H9 (cell line): ENCODE results near the gene TTC21B. TPM values are rescaled to one million over a fixed set of nuclear protein-coding genes. Genes with fewer than 3 reads are reported as not detected.

Experiments
- DNase-seq: peaks from one replicate; pipeline ENCODE4 v3.0.0-alpha.2; 2017
- H2AFZ ChIP-seq: one replicate; pipeline ENCODE4 v1.6.1; 2013; ENCODE audit warnings: mild to moderate bottlenecking, low read length, control low read depth, moderate library complexity
- H2AK5ac ChIP-seq: 2 replicates; pipeline ENCODE4 v1.6.1; 2013; ENCODE audit warnings: low read length, control low read depth, mixed read lengths; ENCODE audit not compliant: insufficient read length
- H2BK120ac ChIP-seq: one replicate; pipeline ENCODE4 v1.6.1; 2013; ENCODE audit warnings: low read depth, mild to moderate bottlenecking, low read length, control low read depth, inconsistent platforms; ENCODE audit not compliant: poor library complexity, severe bottlenecking
- H2BK12ac ChIP-seq: 2 replicates; pipeline ENCODE4 v1.6.1; 2013; ENCODE audit warnings: low read length, control low read depth, mixed read lengths, low read depth; ENCODE audit not compliant: insufficient read length
- H2BK15ac ChIP-seq: 2 replicates; pipeline ENCODE4 v1.6.1; 2013; ENCODE audit warnings: low read depth, low read length, control low read depth
- H2BK20ac ChIP-seq: one replicate; pipeline ENCODE4 v1.6.1; 2013; ENCODE audit warnings: low read depth, mild to moderate bottlenecking, low read length, control low read depth, inconsistent platforms; ENCODE audit not compliant: poor library complexity, severe bottlenecking
- H2BK5ac ChIP-seq: 2 replicates; pipeline ENCODE4 v1.6.1; 2013; ENCODE audit warnings: low read length, control low read depth, mixed read lengths; ENCODE audit not compliant: insufficient read length
- H3K14ac ChIP-seq: 2 replicates; pipeline ENCODE4 v1.6.1; 2013; ENCODE audit warnings: low read length, control low read depth; ENCODE audit not compliant: insufficient read depth
- H3K18ac ChIP-seq: 2 replicates; pipeline ENCODE4 v1.6.1; 2013; ENCODE audit warnings: low read depth, mild to moderate bottlenecking, mixed read lengths, low read length, control low read depth; ENCODE audit not compliant: insufficient read length
- H3K23ac ChIP-seq: 2 replicates; pipeline ENCODE4 v1.6.1; 2013; ENCODE audit warnings: low read length, control low read depth, mixed read lengths, low read depth; ENCODE audit not compliant: insufficient read length
- H3K23me2 ChIP-seq: 2 replicates; pipeline ENCODE4 v1.6.1; 2013; ENCODE audit warnings: low read depth, mild to moderate bottlenecking, mixed read lengths, low read length, control low read depth; ENCODE audit not compliant: insufficient read length, poor library complexity, severe bottlenecking
- H3K27ac ChIP-seq: 2 replicates; pipeline ENCODE4 v1.5.1; 2013; ENCODE audit warnings: low read length, control low read depth, mixed read lengths, low read depth; ENCODE audit not compliant: insufficient read length
- H3K27me3 ChIP-seq: 2 replicates; pipeline ENCODE4 v1.6.1; 2013; ENCODE audit warnings: low read length, control low read depth, inconsistent platforms; ENCODE audit not compliant: insufficient read depth
- H3K4ac ChIP-seq: 2 replicates; pipeline ENCODE4 v1.6.1; 2013; ENCODE audit warnings: low read depth, mild to moderate bottlenecking, control low read depth, inconsistent platforms, low read length, moderate library complexity
- H3K4me1 ChIP-seq: 2 replicates; pipeline ENCODE4 v1.6.1; 2013; ENCODE audit warnings: low read length, control low read depth, inconsistent platforms; ENCODE audit not compliant: insufficient read depth
- H3K4me2 ChIP-seq: 2 replicates; pipeline ENCODE4 v1.6.1; 2013; ENCODE audit warnings: low read length, control low read depth, mixed read lengths; ENCODE audit not compliant: insufficient read length, insufficient read depth
- H3K56ac ChIP-seq: 2 replicates; pipeline ENCODE4 v1.6.1; 2013; ENCODE audit warnings: low read depth, mild to moderate bottlenecking, mixed read lengths, low read length, control low read depth; ENCODE audit not compliant: insufficient read length
- H3K79me1 ChIP-seq: 2 replicates; pipeline ENCODE4 v1.6.1; 2013; ENCODE audit warnings: low read depth, mild to moderate bottlenecking, moderate library complexity, low read length, control low read depth, inconsistent platforms; ENCODE audit not compliant: insufficient read depth, poor library complexity, severe bottlenecking
- H3K79me2 ChIP-seq: 2 replicates; pipeline ENCODE4 v1.6.1; 2013; ENCODE audit warnings: low read length, control low read depth, inconsistent platforms; ENCODE audit not compliant: insufficient read depth
- H3K9ac ChIP-seq: 2 replicates; pipeline ENCODE4 v1.6.1; 2013; ENCODE audit warnings: low read length, control low read depth, mixed read lengths; ENCODE audit not compliant: insufficient read length; ENCODE audit errors: extremely low read depth
- H3K9me3 ChIP-seq: one replicate; pipeline ENCODE4 v1.6.1; 2013; ENCODE audit warnings: low read depth, low read length, inconsistent platforms; ENCODE audit not compliant: control insufficient read depth
- H3T11ph ChIP-seq: one replicate; pipeline ENCODE4 v1.6.1; 2013; ENCODE audit warnings: mild to moderate bottlenecking, low read length, control low read depth, inconsistent platforms
- H4K20me1 ChIP-seq: one replicate; pipeline ENCODE4 v1.6.1; 2013; ENCODE audit not compliant: control insufficient read depth, insufficient read length, insufficient read depth
- H4K5ac ChIP-seq: 2 replicates; pipeline ENCODE4 v1.6.1; 2013; ENCODE audit warnings: low read depth, mild to moderate bottlenecking, mixed read lengths, low read length, control low read depth; ENCODE audit not compliant: insufficient read length
- H4K8ac ChIP-seq: replicated peaks from 2 replicates; pipeline ENCODE4 v1.6.1; 2013; ENCODE audit warnings: low read length, control low read depth, mixed read lengths, low read depth; ENCODE audit not compliant: insufficient read length
- H4K91ac ChIP-seq: 2 replicates; pipeline ENCODE4 v1.6.1; 2013; ENCODE audit warnings: low read depth, mild to moderate bottlenecking, moderate library complexity, mixed read lengths, low read length, control low read depth; ENCODE audit not compliant: insufficient read length
- H3K27ac Mint-ChIP-seq, 3 experiments: 2 replicates in 2 of 3; 3 replicates in 1 of 3; pipeline ENCODE4 v1.8.0; 2020 to 2021; ENCODE audit warnings: mixed read lengths in 3 of 3, mild to moderate bottlenecking in 1 of 3, moderate library complexity in 1 of 3
- H3K27me3 Mint-ChIP-seq: 2 replicates; pipeline ENCODE4 v1.8.0; 2021; ENCODE audit warnings: low read depth, mild to moderate bottlenecking, moderate library complexity, mixed read lengths
- H3K36me3 Mint-ChIP-seq, 3 experiments: 2 replicates in 2 of 3; 3 replicates in 1 of 3; pipeline ENCODE4 v1.8.0; 2020 to 2021; ENCODE audit warnings: low read depth in 3 of 3, mixed read lengths in 3 of 3; ENCODE audit not compliant: insufficient read depth in 1 of 3
- H3K4me1 Mint-ChIP-seq, 2 experiments: 2 replicates each; pipeline ENCODE4 v1.8.0; 2020; ENCODE audit warnings: mixed read lengths in 2 of 2
- H3K4me3 Mint-ChIP-seq, 2 experiments: 2 replicates in 1 of 2; 3 replicates in 1 of 2; pipeline ENCODE4 v1.8.0; 2020 to 2021; ENCODE audit warnings: mild to moderate bottlenecking in 2 of 2, mixed read lengths in 2 of 2, moderate library complexity in 1 of 2
- H3K9me3 Mint-ChIP-seq, 2 experiments: 2 replicates in 1 of 2; 3 replicates in 1 of 2; pipeline ENCODE4 v1.8.0; 2020; ENCODE audit warnings: mild to moderate bottlenecking in 2 of 2, mixed read lengths in 2 of 2, moderate library complexity in 1 of 2
- CTCF ChIP-seq: fragments of 200-600 bp; sonication (generic); conservative IDR thresholded peaks from 3 replicates; pipeline ENCODE4 v1.8.0; 2021; ENCODE audit warnings: antibody characterized with exemption, mild to moderate bottlenecking
- WGBS: extraction: QIAGEN DNeasy Blood & Tissue Kit; methylation state at CpG from one replicate; pipeline ENCODE4 v1.1.7; 2013; ENCODE audit warnings: missing lambda C conversion rate, low lambda C conversion rate, mixed read lengths; ENCODE audit not compliant: insufficient read length; ENCODE audit errors: extremely low coverage; 5-methylcytosine and 5-hydroxymethylcytosine counted together
- total RNA-seq: library from RNA; stranded (reverse); gene quantifications from 2 replicates; pipeline ENCODE4 v1.2.1, GENCODE V29; 2021

TTC21B gene
- total RNA-seq, 1 experiment from 2014 or later: 16.6 TPM

- Histone ChIP-seq H2BK20ac (no peak overlapping the region), H3K4me2 (no peak overlapping the region), H3K14ac (no peak overlapping the region), H3K4ac (no peak overlapping the region), H2BK15ac (no peak overlapping the region), H4K91ac (no peak overlapping the region), H3K79me1 (no peaks in the 10 kb centered on the region), H3K23me2 (no peaks in the 10 kb centered on the region), H4K20me1 (no peaks in the 10 kb centered on the region), H2AK5ac (no peak overlapping the region), H3K23ac (no peak overlapping the region), H3K79me2 (no peaks in the 10 kb centered on the region), H3K9ac (no peak overlapping the region), H3K9me3 (no peaks in the 10 kb centered on the region), H4K5ac (no peak overlapping the region), H2BK5ac (no peak overlapping the region), H2BK12ac (no peak overlapping the region), H3K27ac (no peak overlapping the region), H3K18ac (no peak overlapping the region), H2AFZ (no peak overlapping the region), H4K8ac (no peak overlapping the region), H3T11ph (no peak overlapping the region), H3K27me3 (no peaks in the 10 kb centered on the region), H2BK120ac (no peak overlapping the region), H3K56ac (no peak overlapping the region), H3K4me1 (no peaks in the 10 kb centered on the region)
- no peak overlapping the region for H3K27ac Mint-ChIP-seq
- H3K4me1 Mint-ChIP-seq: no peaks in the 10 kb centered on the region
- H3K27me3 Mint-ChIP-seq: no peaks in the 10 kb centered on the region
- H3K36me3 Mint-ChIP-seq: peaks cover 5 to 37% (median 16%) of the 10 kb centered on the region in 3 experiments
- DNase-seq: no peak
- H3K4me3 Mint-ChIP-seq: no peak overlapping the region
- H3K9me3 Mint-ChIP-seq: no peaks in the 10 kb centered on the region
- WGBS: no CpG with 5 or more reads among the region's 2 CpGs
- TF ChIP-seq CTCF: no peak
Observed at GRCh38 chr2:165888171-165888570, 65.4 kb downstream of the TTC21B start.
